ENCODE results near the gene WRAP73. TPM values are rescaled to one million over a fixed set of nuclear protein-coding genes. Genes with fewer than 3 reads are reported as not detected.

WRAP73 gene
- total RNA-seq, 1 experiment from 2014 or later: 37.2 TPM

- H3K4me3 ChIP-seq (ENCODE audit: low read length): no peak overlapping the region
- no peaks in the 10 kb centered on the region for H4K20me1 ChIP-seq (ENCODE audit: insufficient read depth, low read depth, low read length)
- no peaks in the 10 kb centered on the region for H3K79me2 ChIP-seq (ENCODE audit: low read length)
- peaks cover 2% of the 10 kb centered on the region; the same call in 1 of the 2 replicates for H3K9me3 ChIP-seq (ENCODE audit: low read length)
- no peak overlapping the region for H3K4me2 ChIP-seq (ENCODE audit: low read depth, low read length, poor library complexity, severe bottlenecking)
- H3K9me2 ChIP-seq (replicated peaks; ENCODE audit: insufficient read depth, low read length): no peaks in the 10 kb centered on the region
- H3K4me1 ChIP-seq (ENCODE audit: low read length): peaks cover 12% of the 10 kb centered on the region
- no peaks in the 10 kb centered on the region for H3K36me3 ChIP-seq (ENCODE audit: insufficient read depth, low read length)
- no peak overlapping the region for H3K9ac ChIP-seq (ENCODE audit: low read length)
- no peak overlapping the region for H2AFZ ChIP-seq (ENCODE audit: low read length)
- no peak overlapping the region for H3K27ac ChIP-seq (ENCODE audit: low read length)
- no peaks in the 10 kb centered on the region for H3K27me3 ChIP-seq (ENCODE audit: low read length)
- DNase-seq: no peak
Measured at GRCh38 chr1:3600354-3600753, 49.5 kb downstream of the WRAP73 start.

- H3K4me2 ChIP-seq (ENCODE audit: low read depth, low read length, poor library complexity, severe bottlenecking): no peak overlapping the region
- no peaks in the 10 kb centered on the region for H3K27me3 ChIP-seq (ENCODE audit: low read length)
- peaks cover 12% of the 10 kb centered on the region for H3K4me1 ChIP-seq (ENCODE audit: low read length)
- no peak for DNase-seq
- no peak overlapping the region for H3K4me3 ChIP-seq (ENCODE audit: low read length)
- no peaks in the 10 kb centered on the region for H3K9me2 ChIP-seq (replicated peaks; ENCODE audit: insufficient read depth, low read length)
- H3K79me2 ChIP-seq (ENCODE audit: low read length): no peaks in the 10 kb centered on the region
- no peak overlapping the region for H2AFZ ChIP-seq (ENCODE audit: low read length)
- peaks cover 2% of the 10 kb centered on the region; the same call in 1 of the 2 replicates for H3K9me3 ChIP-seq (ENCODE audit: low read length)
- H4K20me1 ChIP-seq (ENCODE audit: insufficient read depth, low read depth, low read length): no peaks in the 10 kb centered on the region
- H3K27ac ChIP-seq (ENCODE audit: low read length): no peak overlapping the region
- no peaks in the 10 kb centered on the region for H3K36me3 ChIP-seq (ENCODE audit: insufficient read depth, low read length)
- H3K9ac ChIP-seq (ENCODE audit: low read length): no peak overlapping the region
Measured at GRCh38 chr1:3599816-3600215, 50.1 kb downstream of the WRAP73 start.

- no peak for DNase-seq
Measured at GRCh38 chr1:3599286-3599811, 50.6 kb downstream of the WRAP73 start.

GRCh38 chr1:3598522-3599285, 51.2 kb downstream of the WRAP73 start:
- no peaks in the 10 kb centered on the region for H3K27me3 ChIP-seq (ENCODE audit: low read length)
- no peak overlapping the region for H3K27ac ChIP-seq (ENCODE audit: low read length)
- H3K4me2 ChIP-seq (ENCODE audit: low read depth, low read length, poor library complexity, severe bottlenecking): no peak overlapping the region
- H3K4me1 ChIP-seq (ENCODE audit: low read length): peaks cover 13% of the 10 kb centered on the region
- no peaks in the 10 kb centered on the region for H3K9me3 ChIP-seq (ENCODE audit: low read length)
- no peak overlapping the region for H3K9ac ChIP-seq (ENCODE audit: low read length)
- H3K79me2 ChIP-seq (ENCODE audit: low read length): no peaks in the 10 kb centered on the region
- no peaks in the 10 kb centered on the region for H3K36me3 ChIP-seq (ENCODE audit: insufficient read depth, low read length)
- no peak overlapping the region for H2AFZ ChIP-seq (ENCODE audit: low read length)
- no peak overlapping the region for H3K4me3 ChIP-seq (ENCODE audit: low read length)
- H4K20me1 ChIP-seq (ENCODE audit: insufficient read depth, low read depth, low read length): no peaks in the 10 kb centered on the region
- no peak for DNase-seq
- no peaks in the 10 kb centered on the region for H3K9me2 ChIP-seq (replicated peaks; ENCODE audit: insufficient read depth, low read length)

More at GRCh38 chr1:3599286-3599811, 50.6 kb downstream of the WRAP73 start:
- Histone ChIP-seq H3K9me3 (ENCODE audit: low read length) (peaks cover under 1% of the 10 kb centered on the region; the same call in 1 of the 2 replicates), H3K9me2 (replicated peaks; ENCODE audit: insufficient read depth, low read length) (no peaks in the 10 kb centered on the region), H3K4me1 (ENCODE audit: low read length) (peaks cover 12% of the 10 kb centered on the region), H3K4me3 (ENCODE audit: low read length) (no peak overlapping the region), H3K9ac (ENCODE audit: low read length) (no peak overlapping the region), H3K36me3 (ENCODE audit: insufficient read depth, low read length) (no peaks in the 10 kb centered on the region), H3K4me2 (ENCODE audit: low read depth, low read length, poor library complexity, severe bottlenecking) (no peak overlapping the region), H2AFZ (ENCODE audit: low read length) (no peak overlapping the region), H3K79me2 (ENCODE audit: low read length) (no peaks in the 10 kb centered on the region), H4K20me1 (ENCODE audit: insufficient read depth, low read depth, low read length) (no peaks in the 10 kb centered on the region), H3K27me3 (ENCODE audit: low read length) (no peaks in the 10 kb centered on the region), H3K27ac (ENCODE audit: low read length) (no peak overlapping the region)

GRCh38 chr1:3598051-3598491, 51.8 kb downstream of the WRAP73 start:
- no peaks in the 10 kb centered on the region for H3K27me3 ChIP-seq (ENCODE audit: low read length)
- H4K20me1 ChIP-seq (ENCODE audit: insufficient read depth, low read depth, low read length): no peaks in the 10 kb centered on the region
- no peak overlapping the region for H3K27ac ChIP-seq (ENCODE audit: low read length)
- DNase-seq: no peak
- no peak overlapping the region for H3K9ac ChIP-seq (ENCODE audit: low read length)
- no peaks in the 10 kb centered on the region for H3K9me3 ChIP-seq (ENCODE audit: low read length)
- H3K4me2 ChIP-seq (ENCODE audit: low read depth, low read length, poor library complexity, severe bottlenecking): no peak overlapping the region
- no peaks in the 10 kb centered on the region for H3K9me2 ChIP-seq (replicated peaks; ENCODE audit: insufficient read depth, low read length)
- no peaks in the 10 kb centered on the region for H3K79me2 ChIP-seq (ENCODE audit: low read length)
- peaks cover 16% of the 10 kb centered on the region for H3K4me1 ChIP-seq (ENCODE audit: low read length)
- no peaks in the 10 kb centered on the region for H3K36me3 ChIP-seq (ENCODE audit: insufficient read depth, low read length)
- H2AFZ ChIP-seq (ENCODE audit: low read length): no peak overlapping the region
- H3K4me3 ChIP-seq (ENCODE audit: low read length): no peak overlapping the region

GRCh38 chr1:3597599-3597964, 52.3 kb downstream of the WRAP73 start:
- Histone ChIP-seq H3K4me1 (ENCODE audit: low read length) (peaks cover 16% of the 10 kb centered on the region), H3K4me2 (ENCODE audit: low read depth, low read length, poor library complexity, severe bottlenecking) (no peak overlapping the region), H3K9ac (ENCODE audit: low read length) (no peak overlapping the region)

GRCh38 chr1:3596663-3597598, 53.0 kb downstream of the WRAP73 start:
- Histone ChIP-seq H3K36me3 (ENCODE audit: insufficient read depth, low read length) (no peaks in the 10 kb centered on the region), H3K4me3 (ENCODE audit: low read length) (no peak overlapping the region), H3K9me2 (replicated peaks; ENCODE audit: insufficient read depth, low read length) (no peaks in the 10 kb centered on the region), H3K4me1 (ENCODE audit: low read length) (peaks cover 16% of the 10 kb centered on the region), H3K4me2 (ENCODE audit: low read depth, low read length, poor library complexity, severe bottlenecking) (no peak overlapping the region), H3K9me3 (ENCODE audit: low read length) (no peaks in the 10 kb centered on the region), H3K27me3 (ENCODE audit: low read length) (no peaks in the 10 kb centered on the region), H4K20me1 (ENCODE audit: insufficient read depth, low read depth, low read length) (no peaks in the 10 kb centered on the region), H3K27ac (ENCODE audit: low read length) (no peak overlapping the region), H2AFZ (ENCODE audit: low read length) (no peak overlapping the region), H3K79me2 (ENCODE audit: low read length) (no peaks in the 10 kb centered on the region), H3K9ac (ENCODE audit: low read length) (no peak overlapping the region)
- no peak for DNase-seq

More at GRCh38 chr1:3597599-3597964, 52.3 kb downstream of the WRAP73 start:
- Histone ChIP-seq H2AFZ (ENCODE audit: low read length) (no peak overlapping the region), H3K79me2 (ENCODE audit: low read length) (no peaks in the 10 kb centered on the region), H3K4me3 (ENCODE audit: low read length) (no peak overlapping the region), H3K27me3 (ENCODE audit: low read length) (no peaks in the 10 kb centered on the region), H3K9me2 (replicated peaks; ENCODE audit: insufficient read depth, low read length) (no peaks in the 10 kb centered on the region), H4K20me1 (ENCODE audit: insufficient read depth, low read depth, low read length) (no peaks in the 10 kb centered on the region), H3K27ac (ENCODE audit: low read length) (no peak overlapping the region), H3K36me3 (ENCODE audit: insufficient read depth, low read length) (no peaks in the 10 kb centered on the region), H3K9me3 (ENCODE audit: low read length) (no peaks in the 10 kb centered on the region)
- DNase-seq: no peak

GRCh38 chr1:3595949-3596348, 54.0 kb downstream of the WRAP73 start:
- no peaks in the 10 kb centered on the region for H3K9me2 ChIP-seq (replicated peaks; ENCODE audit: insufficient read depth, low read length)
- H3K4me1 ChIP-seq (ENCODE audit: low read length): peaks cover 16% of the 10 kb centered on the region
- no peaks in the 10 kb centered on the region for H3K27me3 ChIP-seq (ENCODE audit: low read length)
- H3K4me3 ChIP-seq (ENCODE audit: low read length): no peak overlapping the region
- no peak overlapping the region for H3K27ac ChIP-seq (ENCODE audit: low read length)
- no peaks in the 10 kb centered on the region for H3K9me3 ChIP-seq (ENCODE audit: low read length)
- no peaks in the 10 kb centered on the region for H4K20me1 ChIP-seq (ENCODE audit: insufficient read depth, low read depth, low read length)
- no peak overlapping the region for H3K9ac ChIP-seq (ENCODE audit: low read length)
- H3K36me3 ChIP-seq (ENCODE audit: insufficient read depth, low read length): no peaks in the 10 kb centered on the region
- H3K79me2 ChIP-seq (ENCODE audit: low read length): no peaks in the 10 kb centered on the region
- no peak for DNase-seq
- H3K4me2 ChIP-seq (ENCODE audit: low read depth, low read length, poor library complexity, severe bottlenecking): no peak overlapping the region
- no peak overlapping the region for H2AFZ ChIP-seq (ENCODE audit: low read length)
